ENCODE measurements around the gene ATG4D.

DNA sequence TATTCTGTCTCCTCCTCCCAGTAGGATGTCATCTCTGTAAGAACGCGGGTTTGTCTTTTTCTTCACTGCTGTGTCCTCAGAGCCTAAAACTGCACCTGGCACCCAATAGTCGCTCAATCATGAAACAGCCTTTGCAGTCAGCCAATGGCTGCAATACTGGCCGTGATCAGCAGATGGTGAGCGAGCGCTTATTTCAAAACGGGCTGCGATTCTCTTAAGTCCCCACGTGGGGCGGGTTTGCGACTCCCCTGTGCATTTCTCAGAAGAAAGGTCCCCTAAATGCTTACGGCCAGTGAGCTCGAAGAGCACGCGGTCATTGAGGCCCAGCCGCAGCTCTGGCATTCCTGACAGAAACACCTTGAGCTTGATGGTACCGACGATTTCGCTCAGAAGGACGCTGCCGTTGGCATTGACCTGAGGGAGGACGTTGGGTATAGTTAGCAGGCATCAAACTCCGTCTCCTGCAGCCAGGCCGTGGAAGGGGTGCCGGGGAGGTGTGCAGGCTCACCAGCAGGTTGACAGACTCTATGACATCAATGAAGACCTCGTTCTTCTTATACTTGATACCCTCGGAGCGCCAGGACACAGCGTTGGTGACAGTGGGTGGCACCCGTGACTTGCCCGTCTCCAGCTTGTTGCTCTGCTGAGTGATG, 37.4 kb downstream of the ATG4D start:
- TF ChIP-seq, protein P1, sequence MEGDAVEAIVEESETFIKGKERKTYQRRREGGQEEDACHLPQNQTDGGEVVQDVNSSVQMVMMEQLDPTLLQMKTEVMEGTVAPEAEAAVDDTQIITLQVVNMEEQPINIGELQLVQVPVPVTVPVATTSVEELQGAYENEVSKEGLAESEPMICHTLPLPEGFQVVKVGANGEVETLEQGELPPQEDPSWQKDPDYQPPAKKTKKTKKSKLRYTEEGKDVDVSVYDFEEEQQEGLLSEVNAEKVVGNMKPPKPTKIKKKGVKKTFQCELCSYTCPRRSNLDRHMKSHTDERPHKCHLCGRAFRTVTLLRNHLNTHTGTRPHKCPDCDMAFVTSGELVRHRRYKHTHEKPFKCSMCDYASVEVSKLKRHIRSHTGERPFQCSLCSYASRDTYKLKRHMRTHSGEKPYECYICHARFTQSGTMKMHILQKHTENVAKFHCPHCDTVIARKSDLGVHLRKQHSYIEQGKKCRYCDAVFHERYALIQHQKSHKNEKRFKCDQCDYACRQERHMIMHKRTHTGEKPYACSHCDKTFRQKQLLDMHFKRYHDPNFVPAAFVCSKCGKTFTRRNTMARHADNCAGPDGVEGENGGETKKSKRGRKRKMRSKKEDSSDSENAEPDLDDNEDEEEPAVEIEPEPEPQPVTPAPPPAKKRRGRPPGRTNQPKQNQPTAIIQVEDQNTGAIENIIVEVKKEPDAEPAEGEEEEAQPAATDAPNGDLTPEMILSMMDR (IDR thresholded peaks at IDR 0.05; ENCODE audit: low read depth, low read length, poor library complexity, severe bottlenecking): peak; percentile 99
- no peak for TF ChIP-seq EZH2phosphoT487 (IDR thresholded peaks at IDR 0.05; ENCODE audit: borderline replicate concordance, low read length)

Data from DOHH2 (cell line).